OCI-M2 (cell line): ENCODE measurements around the gene IFITM2.
A peak's percentile ranks its signal among the peaks of the same experiment; 100 is the strongest.
"Not testable (repeated sequence)": the region's sequence is repeated elsewhere in the genome, so short reads cannot be mapped to it uniquely, and the experiment has no call there.

Experiments used
- DNase-seq: peaks from one replicate; lab custom pipeline; 2025; ENCODE audit not compliant: unreplicated experiment; lab: John Stamatoyannopoulos, UW

IFITM2 gene

DNA sequence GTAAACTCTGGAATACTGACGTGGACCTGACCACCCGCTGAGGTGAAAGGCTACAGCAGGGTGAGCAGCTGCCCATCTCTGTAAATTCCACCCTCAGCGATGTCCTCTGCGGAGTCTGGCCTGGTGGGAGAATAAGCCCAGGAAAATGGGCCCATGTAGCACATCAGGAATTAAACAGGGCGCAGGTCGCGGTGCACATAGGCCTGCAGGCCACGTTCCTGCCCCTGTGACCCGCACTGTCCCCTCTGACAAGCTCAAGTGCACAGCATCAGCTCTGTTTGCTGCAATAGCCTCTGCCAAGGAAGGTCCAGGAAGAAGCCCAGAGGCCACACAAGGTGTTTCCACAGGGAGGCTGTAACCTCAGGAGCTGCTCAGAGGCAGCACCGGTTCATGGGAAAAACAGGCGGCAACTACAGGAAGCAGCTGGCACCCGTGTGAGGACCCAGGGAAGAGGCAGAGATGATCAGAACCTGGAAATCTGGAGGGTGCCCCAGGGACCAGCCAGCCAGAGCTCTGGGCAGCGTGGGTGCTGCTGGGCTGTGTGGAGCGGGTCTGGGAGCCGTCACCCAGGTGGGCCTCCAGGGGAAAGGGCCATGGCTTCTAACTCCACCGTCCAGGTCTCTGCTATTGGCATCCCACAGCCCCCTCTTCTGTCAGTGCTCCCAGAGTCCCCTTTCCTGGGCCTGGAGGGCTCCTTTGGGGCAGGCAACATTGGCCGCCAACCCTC, 808 bp upstream of the IFITM2 start:
- DNase-seq: no peak

GRCh38 chr11:308740-309665, 1.4 kb downstream of the IFITM2 start:
- DNase-seq: not testable (repeated sequence)

- DNase-seq: not testable (repeated sequence)
These were observed 2.5 kb downstream of the IFITM2 start for GRCh38 chr11:309979-310572.

DNA sequence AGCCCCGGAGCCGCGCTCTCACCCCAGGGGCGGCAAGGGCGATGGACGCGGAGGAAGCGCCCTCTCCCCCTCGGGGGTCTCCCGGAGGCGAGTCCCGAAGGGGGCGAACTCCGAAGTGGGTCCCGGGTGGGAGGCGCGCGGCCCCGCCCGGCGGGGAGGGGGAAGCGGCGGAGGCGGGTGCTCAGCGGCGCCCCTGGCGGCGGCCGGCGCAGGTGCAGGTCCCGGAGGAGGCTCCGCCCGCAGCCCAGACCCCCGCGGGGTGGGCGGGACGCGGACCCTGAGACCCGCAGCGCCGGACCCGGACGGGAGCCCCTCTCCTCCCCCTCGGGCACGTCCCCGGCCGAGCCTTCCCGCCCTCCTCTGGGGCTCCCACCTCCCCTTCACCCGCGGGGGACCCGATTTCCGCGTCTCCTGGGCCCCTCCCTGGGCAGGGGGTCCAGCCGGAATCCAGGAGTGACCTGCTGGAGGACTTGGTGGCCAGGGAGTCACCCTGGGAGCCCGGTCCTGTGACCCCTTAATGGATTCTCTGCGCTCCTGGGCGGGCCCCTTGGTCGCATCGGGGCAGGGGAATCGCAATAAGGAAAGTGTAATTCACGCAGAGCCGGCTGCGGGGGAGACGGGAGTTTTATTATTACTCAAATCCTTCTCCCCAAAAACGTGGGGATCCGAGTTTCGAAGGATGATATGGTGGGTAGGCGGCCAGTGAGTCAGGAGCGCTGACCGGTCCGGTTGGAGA, 3.6 kb downstream of the IFITM2 start:
- not testable (repeated sequence) for DNase-seq

DNA sequence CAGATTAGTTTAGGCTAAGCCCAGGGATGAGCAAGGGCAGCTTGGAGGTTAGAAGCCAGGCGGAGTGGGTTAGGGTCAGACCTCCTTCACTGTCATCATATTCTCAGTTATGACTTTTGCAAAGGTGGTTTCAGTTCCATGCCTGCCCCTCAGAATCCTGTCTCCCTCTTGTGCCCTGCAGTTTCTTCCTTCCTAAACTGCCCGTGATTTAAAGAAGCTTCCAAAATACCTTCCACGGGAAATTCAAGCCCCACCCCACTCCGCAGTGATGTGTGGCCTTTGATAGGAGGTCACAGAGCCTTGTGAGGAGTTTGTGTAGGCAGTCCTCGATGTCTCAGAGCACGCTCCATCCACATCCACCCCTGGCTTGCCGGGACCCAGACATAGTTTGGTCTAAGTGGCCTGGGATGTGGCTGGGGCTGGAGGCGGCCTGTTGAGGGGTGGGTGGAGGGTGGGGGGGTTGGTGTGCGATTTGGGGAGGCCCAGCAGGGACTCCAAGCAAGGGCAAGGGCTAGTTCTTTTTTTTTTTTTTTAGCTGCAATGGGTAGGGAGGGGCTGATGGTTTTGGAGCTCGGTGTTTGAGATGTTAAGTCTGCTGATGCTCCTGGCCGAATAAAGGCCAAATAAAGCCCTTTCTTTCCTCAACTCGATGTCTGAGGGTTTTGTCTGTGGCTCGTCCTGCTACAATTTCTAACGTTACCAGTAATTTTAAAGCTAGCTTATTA, 4.6 kb downstream of the IFITM2 start:
- DNase-seq: no peak

GRCh38 chr11:313304-313786, 5.7 kb downstream of the IFITM2 start:
- no peak for DNase-seq

DNA sequence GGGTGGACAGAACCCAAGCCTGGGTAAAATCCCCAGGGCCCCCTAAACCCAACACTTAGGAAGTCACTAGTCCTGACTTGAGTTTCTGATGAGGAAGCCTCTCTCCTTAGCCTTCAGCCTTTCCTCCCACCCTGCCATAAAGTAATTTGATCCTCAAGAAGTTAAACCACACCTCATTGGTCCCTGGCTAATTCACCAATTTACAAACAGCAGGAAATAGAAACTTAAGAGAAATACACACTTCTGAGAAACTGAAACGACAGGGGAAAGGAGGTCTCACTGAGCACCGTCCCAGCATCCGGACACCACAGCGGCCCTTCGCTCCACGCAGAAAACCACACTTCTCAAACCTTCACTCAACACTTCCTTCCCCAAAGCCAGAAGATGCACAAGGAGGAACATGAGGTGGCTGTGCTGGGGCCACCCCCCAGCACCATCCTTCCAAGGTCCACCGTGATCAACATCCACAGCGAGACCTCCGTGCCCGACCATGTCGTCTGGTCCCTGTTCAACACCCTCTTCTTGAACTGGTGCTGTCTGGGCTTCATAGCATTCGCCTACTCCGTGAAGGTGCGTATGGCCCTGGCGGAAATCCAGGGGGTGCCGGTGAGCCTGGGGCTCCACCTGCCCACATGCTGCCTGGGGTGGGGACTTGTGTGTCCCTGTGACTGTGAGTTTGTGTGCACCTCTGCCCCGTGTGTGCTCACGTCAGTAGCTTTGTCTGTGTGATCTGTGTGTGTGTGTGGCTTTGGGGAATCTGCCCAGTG, 6.4 kb downstream of the IFITM2 start, which contains the start of gene IFITM1:
IFITM1 (plus strand) TSS at position 254 of the 767 bp plus-strand sequence; CDS start at position 385, 131 bp downstream.
- peak; percentile 28 for DNase-seq

DNA sequence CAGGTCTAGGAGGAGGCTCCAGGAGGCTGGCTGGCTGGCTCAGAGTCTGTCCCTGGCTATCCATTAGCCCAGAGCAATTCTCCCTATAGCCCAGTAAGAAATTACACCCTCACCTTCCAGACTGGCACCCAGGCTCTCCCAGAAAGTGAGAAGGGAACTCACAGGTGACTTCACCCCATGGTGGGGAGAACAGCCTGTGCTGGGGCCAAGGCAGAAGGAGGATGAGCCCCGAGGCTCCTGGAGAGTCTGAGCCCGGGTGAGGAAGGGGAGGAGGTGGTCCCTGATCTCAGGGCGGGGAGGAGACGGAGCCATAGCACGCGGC, 6.9 kb downstream of the IFITM2 start:
- DNase-seq: not testable (repeated sequence)

DNA sequence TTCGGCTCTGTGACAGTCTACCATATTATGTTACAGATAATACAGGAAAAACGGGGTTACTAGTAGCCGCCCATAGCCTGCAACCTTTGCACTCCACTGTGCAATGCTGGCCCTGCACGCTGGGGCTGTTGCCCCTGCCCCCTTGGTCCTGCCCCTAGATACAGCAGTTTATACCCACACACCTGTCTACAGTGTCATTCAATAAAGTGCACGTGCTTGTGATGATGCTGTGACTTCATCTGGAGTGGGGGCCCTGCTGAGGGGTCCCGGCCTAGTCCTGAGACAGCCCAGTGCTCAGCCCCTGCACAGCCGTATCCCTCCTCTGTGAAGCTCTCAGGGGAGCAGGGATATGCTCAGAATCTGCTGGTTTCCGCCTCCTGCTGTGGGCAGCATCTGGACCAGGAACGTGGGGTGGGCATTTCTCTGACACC, 7.5 kb downstream of the IFITM2 start:
- DNase-seq: no peak

- DNase-seq: no peak
These were observed 7.9 kb downstream of the IFITM2 start for GRCh38 chr11:315516-315994.

DNA sequence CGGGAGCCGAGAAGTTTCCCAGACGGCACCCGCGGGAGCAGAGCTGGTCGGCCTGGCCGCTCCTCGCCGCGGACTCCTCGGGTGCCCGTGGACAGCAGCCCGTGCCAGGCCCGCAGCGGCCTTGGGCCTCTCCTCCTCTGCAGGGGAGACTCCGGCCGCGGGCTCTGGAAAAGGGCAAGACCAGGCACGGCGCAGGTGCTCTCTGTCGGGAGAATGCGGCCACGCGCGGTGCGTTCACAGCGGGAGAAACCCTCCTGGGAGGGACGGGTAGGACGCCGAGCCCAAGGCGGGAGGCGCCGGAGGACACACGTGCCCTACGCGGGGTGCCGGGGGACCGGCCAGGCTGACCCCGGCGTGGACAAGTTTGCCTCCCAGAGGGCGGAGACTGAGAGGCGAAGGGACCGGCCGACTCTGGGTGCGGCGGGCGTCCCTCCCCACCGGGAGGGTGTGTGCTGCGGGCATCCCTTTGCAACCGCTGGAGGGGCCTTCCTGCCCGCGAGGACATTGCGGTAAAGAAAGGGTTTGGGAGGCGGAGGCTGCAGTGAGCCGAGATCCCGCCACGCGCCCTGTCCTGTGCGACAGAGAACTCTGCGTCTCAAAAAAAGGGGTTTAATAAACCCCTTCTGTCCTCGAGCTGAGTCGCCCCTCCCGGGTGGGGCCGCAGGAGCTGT, 8.6 kb downstream of the IFITM2 start:
- DNase-seq: no peak

DNA sequence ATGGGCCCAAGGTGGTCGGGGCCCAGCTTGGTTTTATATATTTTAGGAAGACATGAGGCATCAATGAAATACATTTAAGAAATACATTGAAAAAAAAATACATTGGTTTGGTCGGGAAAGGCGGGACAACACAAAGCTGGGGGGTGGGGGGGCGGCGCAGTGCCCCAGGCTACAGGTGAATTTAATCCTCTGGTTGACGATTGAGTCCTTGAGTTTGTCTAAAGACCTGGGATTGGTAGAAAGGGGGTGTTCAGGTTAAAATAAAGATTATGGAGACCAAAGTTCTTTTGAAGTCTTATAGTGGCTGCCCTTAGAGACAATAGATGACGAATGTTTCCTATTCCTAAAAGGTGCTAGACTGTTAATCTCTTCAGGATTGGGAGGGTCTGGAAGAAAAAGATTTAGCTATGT, 9.3 kb downstream of the IFITM2 start:
- no peak for DNase-seq

GRCh38 chr11:317668-318404, 10.2 kb downstream of the IFITM2 start:
- DNase-seq: not testable (repeated sequence)

GRCh38 chr11:318405-319120, 10.9 kb downstream of the IFITM2 start:
- DNase-seq: not testable (repeated sequence)

DNA sequence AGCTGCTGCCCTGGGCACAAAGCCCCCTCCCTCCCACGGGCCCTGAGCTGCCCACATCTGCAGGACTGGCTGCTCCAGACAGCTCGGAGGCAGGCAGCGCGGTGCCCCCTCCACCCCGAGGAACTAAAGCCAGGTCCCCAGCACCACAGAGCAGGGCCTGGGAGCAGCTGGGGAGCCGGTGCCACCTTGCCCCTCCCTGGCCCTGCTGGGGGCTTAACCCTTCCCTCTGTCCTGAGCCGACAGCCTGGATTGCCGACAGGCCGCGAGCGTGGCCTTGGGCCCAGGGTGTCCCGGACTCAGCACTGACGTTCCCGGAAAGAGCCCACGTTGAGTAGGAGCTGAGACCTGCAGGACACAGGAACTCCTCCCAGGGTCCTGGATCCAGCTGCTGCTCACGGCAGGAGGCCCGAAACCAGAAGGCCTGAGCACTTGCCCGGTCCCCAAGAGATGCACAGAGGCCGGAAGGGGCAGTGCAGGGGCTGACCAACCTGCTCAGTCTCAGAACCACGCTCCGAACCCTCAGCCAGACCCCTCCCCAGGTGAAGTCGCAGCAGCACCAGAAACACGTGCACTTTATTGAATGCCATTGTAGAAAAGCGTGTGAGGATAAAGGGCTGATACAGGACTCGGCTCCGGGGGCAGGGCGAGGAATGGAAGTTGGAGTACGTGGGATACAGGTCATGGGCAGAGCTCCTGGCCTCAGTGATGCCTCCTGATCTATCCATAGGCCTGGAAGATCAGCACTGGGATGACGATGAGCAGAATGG, 11.7 kb downstream of the IFITM2 start:
- not testable (repeated sequence) for DNase-seq

DNA sequence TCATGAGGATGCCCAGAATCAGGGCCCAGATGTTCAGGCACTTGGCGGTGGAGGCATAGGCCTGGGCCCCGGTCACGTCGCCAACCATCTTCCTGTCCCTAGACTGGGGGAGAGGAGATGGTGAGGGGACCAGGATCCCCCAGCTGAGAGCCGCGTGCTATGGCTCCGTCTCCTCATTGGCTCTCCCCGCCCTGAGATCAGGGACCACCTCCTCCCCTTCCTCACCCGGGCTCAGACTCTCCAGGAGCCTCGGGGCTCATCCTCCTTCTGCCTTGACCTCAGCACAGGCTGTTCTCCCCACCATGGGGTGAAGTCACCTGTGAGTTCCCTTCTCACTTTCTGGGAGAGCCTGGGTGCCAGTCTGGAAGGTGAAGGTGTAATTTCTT, 12.3 kb downstream of the IFITM2 start:
- DNase-seq: not testable (repeated sequence)

- no peak for DNase-seq
These were observed 16.5 kb downstream of the IFITM2 start for GRCh38 chr11:324156-324555.
